NCI-H460 (cell line): ENCODE results near the gene FGF21. TPM values are rescaled to one million over a fixed set of nuclear protein-coding genes. Genes with fewer than 3 reads are reported as not detected.
"Not testable (repeated sequence)": the region's sequence is repeated elsewhere in the genome, so short reads cannot be mapped to it uniquely, and the experiment has no call there.

Experiments used
- DNase-seq: peaks from one replicate; pipeline ENCODE4 v3.0.0-alpha.2; 2016; ENCODE audit warnings: low read depth; ENCODE audit errors: extremely low read depth
- polyA plus RNA-seq: library from polyadenylated mRNA; depleted of rRNA; stranded (reverse); fragments of >200 nt; gene quantifications from 2 replicates; pipeline ENCODE4 v1.2.3, GENCODE V29; 2014; cell fraction: nucleus; rRNA removed
- total RNA-seq: library from RNA; depleted of rRNA; stranded (reverse); fragments of >200 nt; shearing (Covaris generic); gene quantifications from 2 replicates; pipeline ENCODE4 v1.2.3, GENCODE V29; 2014; rRNA removed

FGF21 gene
- not detected in 2 replicates for total RNA-seq
- polyA plus RNA-seq, result not detected in 2 replicates

GRCh38 chr19:48755084-48755641, at the start of gene FGF21:
FGF21 (plus strand) TSS chr19:48755524; CDS start chr19:48756237, 713 bp downstream.
- no peak for DNase-seq

GRCh38 chr19:48708471-48708870, 46.9 kb upstream of the FGF21 start:
- no peak for DNase-seq

GRCh38 chr19:48711106-48711662, 44.1 kb upstream of the FGF21 start:
- no peak for DNase-seq

GRCh38 chr19:48713041-48713863, 42.1 kb upstream of the FGF21 start:
- DNase-seq, result no peak

GRCh38 chr19:48713864-48714755, 41.2 kb upstream of the FGF21 start:
- peak; percentile 98 for DNase-seq

- no peak for DNase-seq
These were observed 40.3 kb upstream of the FGF21 start for GRCh38 chr19:48714759-48715675.

- no peak for DNase-seq
These were observed 39.6 kb upstream of the FGF21 start for GRCh38 chr19:48715681-48716171.

GRCh38 chr19:48716562-48717291, 38.6 kb upstream of the FGF21 start:
- DNase-seq, result no peak

GRCh38 chr19:48718106-48718505, 37.2 kb upstream of the FGF21 start:
- not testable (repeated sequence) for DNase-seq

- no peak for DNase-seq
These were observed 36.6 kb upstream of the FGF21 start for GRCh38 chr19:48718711-48719231.

- DNase-seq, result no peak
These were observed 35.8 kb upstream of the FGF21 start, which contains the start of gene MAMSTR for GRCh38 chr19:48719263-48720171. MAMSTR (minus strand) TSS chr19:48719725; CDS start chr19:48719031, 694 bp downstream.

- DNase-seq, result no peak
These were observed 35.1 kb upstream of the FGF21 start for GRCh38 chr19:48720251-48720612.

GRCh38 chr19:48720613-48721296, 34.6 kb upstream of the FGF21 start:
- DNase-seq, result peak; percentile 97

- DNase-seq, result no peak
These were observed 33.1 kb upstream of the FGF21 start for GRCh38 chr19:48722196-48722708.

GRCh38 chr19:48724796-48725753, 30.2 kb upstream of the FGF21 start:
- DNase-seq, result peak; percentile 74
